ENCODE results near the gene ALDH1A1. TPM values are rescaled to one million over a fixed set of nuclear protein-coding genes. Genes with fewer than 3 reads are reported as not detected.

Gene ALDH1A1
- polyA plus RNA-seq, 12 donors, result 22.3 to 55.2 (median 31.8) TPM; not detected in 1

GRCh38 chr9:72921888-72922654 lies 30.8 kb downstream of the ALDH1A1 start:
- no peak for DNase-seq

GRCh38 chr9:72919246-72919945 lies 33.5 kb downstream of the ALDH1A1 start:
- DNase-seq, result no peak

GRCh38 chr9:72917892-72918509 lies 34.9 kb downstream of the ALDH1A1 start:
- no peak for DNase-seq

GRCh38 chr9:72915659-72916058 lies 37.2 kb downstream of the ALDH1A1 start:
- DNase-seq, result no peak

GRCh38 chr9:72914750-72915149 lies 38.1 kb downstream of the ALDH1A1 start:
- DNase-seq, result no peak

GRCh38 chr9:72913382-72914009 lies 39.4 kb downstream of the ALDH1A1 start:
- no peak for DNase-seq

GRCh38 chr9:72912476-72913381 lies 40.1 kb downstream of the ALDH1A1 start:
- no peak for DNase-seq

- DNase-seq, result no peak
These were observed 41.0 kb downstream of the ALDH1A1 start for GRCh38 chr9:72911816-72912215.

- DNase-seq, result no peak
These were observed 41.5 kb downstream of the ALDH1A1 start for GRCh38 chr9:72911247-72911775.

GRCh38 chr9:72909428-72909827 lies 43.4 kb downstream of the ALDH1A1 start:
- no peak for DNase-seq

- no peak for DNase-seq
These were observed 45.4 kb downstream of the ALDH1A1 start for GRCh38 chr9:72907421-72907820.

- no peak for DNase-seq
These were observed 46.0 kb downstream of the ALDH1A1 start for GRCh38 chr9:72906810-72907209.

GRCh38 chr9:72905514-72906480 lies 47.1 kb downstream of the ALDH1A1 start:
- no peak for DNase-seq

GRCh38 chr9:72904267-72905093 lies 48.4 kb downstream of the ALDH1A1 start:
- DNase-seq, result no peak

GRCh38 chr9:72903103-72903502 lies 49.8 kb downstream of the ALDH1A1 start:
- DNase-seq, result no peak

- DNase-seq, result no peak
These were observed 50.6 kb downstream of the ALDH1A1 start for GRCh38 chr9:72902268-72902667.

GRCh38 chr9:72899734-72900477 lies 52.9 kb downstream of the ALDH1A1 start:
- no peak for DNase-seq
